Measurements from ENCODE around the gene SLC35B1. TPM values are rescaled to one million over a fixed set of nuclear protein-coding genes. Genes with fewer than 3 reads are reported as not detected.

Gene SLC35B1, protein sequence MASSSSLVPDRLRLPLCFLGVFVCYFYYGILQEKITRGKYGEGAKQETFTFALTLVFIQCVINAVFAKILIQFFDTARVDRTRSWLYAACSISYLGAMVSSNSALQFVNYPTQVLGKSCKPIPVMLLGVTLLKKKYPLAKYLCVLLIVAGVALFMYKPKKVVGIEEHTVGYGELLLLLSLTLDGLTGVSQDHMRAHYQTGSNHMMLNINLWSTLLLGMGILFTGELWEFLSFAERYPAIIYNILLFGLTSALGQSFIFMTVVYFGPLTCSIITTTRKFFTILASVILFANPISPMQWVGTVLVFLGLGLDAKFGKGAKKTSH
- total RNA-seq = 50.7 and 66.5 TPM in 2 replicates

DNA sequence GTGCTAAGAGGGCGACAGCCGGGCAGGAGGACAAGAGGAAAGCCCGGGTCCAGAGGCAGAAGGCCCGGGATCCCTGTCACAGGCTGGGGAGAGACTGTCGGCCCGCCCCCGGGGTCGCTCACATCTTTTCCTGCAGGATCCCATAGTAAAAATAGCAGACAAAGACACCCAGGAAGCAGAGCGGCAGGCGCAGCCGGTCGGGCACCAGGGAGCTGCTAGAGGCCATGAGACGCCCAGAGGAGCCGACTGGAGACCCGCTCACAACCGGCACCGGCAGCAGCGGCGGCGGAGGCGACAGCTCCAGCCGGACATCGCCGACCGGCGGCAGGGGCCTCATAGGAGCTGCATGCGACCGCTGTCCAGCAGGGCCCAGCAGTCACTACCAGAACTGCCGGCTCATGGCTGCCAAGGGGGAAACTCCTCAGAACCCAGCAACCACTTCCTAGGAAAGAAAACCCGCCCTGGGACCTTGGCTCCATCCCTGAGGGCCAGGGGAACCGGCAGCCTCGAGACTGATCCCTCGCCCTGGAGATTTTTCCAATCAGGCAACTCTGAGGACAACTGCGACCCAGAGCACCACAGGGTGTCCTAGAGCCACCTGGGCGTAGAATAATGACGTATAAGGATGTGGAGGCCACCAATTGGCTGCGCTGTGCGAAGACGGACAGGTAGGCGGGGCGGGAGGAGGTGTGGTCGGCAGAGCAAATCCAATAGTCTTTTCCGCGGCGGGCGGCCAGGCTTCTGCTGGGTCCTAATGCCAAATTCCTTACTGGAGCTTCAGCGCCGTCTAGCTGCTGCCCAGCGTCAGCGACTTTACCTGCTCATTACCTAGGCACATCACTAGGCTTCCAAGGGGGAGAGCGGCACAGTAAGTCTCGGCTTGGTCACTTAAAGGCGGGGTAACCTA is at the start of gene SLC35B1:
TSS of gene SLC35B1 (minus strand) at position 357 of the 907 bp plus-strand sequence. CDS start at position 226, 131 bp downstream.

DNA sequence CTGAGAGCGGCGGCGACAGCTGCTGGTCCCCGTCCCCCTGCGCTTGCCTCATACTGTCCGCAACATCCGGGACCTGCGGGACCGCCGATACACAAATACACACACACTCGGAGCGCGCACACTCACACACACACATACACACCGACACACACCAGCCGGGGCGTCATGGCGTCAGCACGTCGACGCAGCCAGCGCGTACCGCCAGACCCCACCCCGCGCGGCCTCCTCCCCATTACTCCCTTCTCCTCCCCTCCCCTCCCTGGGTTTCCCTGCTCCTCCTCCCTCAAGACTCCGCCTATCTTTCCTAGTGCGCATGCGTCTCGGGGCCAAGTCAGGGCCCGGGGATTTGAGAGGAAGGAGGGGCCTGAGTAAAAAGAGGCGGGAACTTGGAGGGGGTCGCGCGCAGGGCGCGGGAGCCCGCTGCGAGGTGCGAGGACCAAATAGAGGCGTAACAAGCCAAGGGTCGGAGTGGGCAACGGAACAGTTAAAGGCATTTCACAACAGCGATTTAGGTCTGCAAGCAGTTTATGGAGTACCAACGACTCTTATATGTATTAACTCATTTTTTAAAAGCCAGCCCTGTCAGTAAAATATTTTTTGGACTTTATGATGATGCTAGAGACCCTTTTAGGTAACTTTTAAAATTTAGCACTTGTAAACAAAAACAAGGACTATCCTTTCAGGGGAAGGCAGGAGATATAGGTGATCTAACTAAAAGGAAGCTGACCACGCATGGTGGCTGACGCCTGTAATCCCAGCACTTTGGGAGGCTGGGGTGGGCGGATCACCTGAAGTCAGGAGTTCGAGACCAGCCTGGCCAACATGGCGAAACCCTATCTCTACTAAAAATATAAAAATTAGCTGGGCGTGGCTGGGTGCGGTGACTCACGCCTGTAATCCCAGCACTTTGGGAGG is 29.6 kb downstream of the SLC35B1 start, which contains the start of gene SPOP:
TSS of gene SPOP (minus strand) at position 165 of the 915 bp plus-strand sequence. CDS start 55,287 bp downstream, outside the sequence.

Other genes with a start within 250 kb of the SLC35B1 start
- 0.11 and 0.13 TPM in 2 replicates for gene NGFR, start 212.7 kb downstream of the SLC35B1 start, total RNA-seq
- 5.8 and 6.0 TPM in 2 replicates for gene NXPH3, start 132.1 kb downstream of the SLC35B1 start, total RNA-seq
- 63.2 and 71.0 TPM in 2 replicates for gene SPOP, start 29.9 kb downstream of the SLC35B1 start, total RNA-seq
- 3.3 and 3.6 TPM in 2 replicates for gene FAM117A, start 56.2 kb upstream of the SLC35B1 start, total RNA-seq
- 43.3 and 46.6 TPM in 2 replicates for gene KAT7, start 80.7 kb upstream of the SLC35B1 start, total RNA-seq
- gene TAC4, start 140.1 kb upstream of the SLC35B1 start, total RNA-seq = not detected in 2 replicates

All from articular chondrocyte of knee joint (primary cell).